Measurements from ENCODE around the gene MTUS2.

GRCh38 chr13:29508876-29509252 lies 688.7 kb downstream of the MTUS2 start:
- no peak for TF ChIP-seq CTCF (IDR thresholded peaks at IDR 0.05; ENCODE audit: borderline replicate concordance, extremely low read depth, low read length, poor library complexity, severe bottlenecking)
- TF ChIP-seq EZH2 (IDR thresholded peaks at IDR 0.05; ENCODE audit: borderline replicate concordance, low read depth, low read length, severe bottlenecking): no peak

Data from DND-41 (cell line).